K562 (cell line): ENCODE results near the gene PLA2G12B. TPM values are rescaled to one million over a fixed set of nuclear protein-coding genes. Genes with fewer than 3 reads are reported as not detected.

ENCODE experiments used
- ATAC-seq: fragments of 200-7000 bp; cut with Tn5 transposase; 3 replicates; pipeline ENCODE4 v1.9.1; 2020; ENCODE audit warnings: moderate library complexity
- BruUV-seq: library from RNA; stranded (reverse); fragments of 400-500 nt; replicated peaks from 2 replicates; lab custom pipeline; 2021; lab: Mats Ljungman, UMichigan
- CTCF ChIA-PET: fragments of 300-600 bp; formaldehyde crosslinking; extraction: SDS; loops from one replicate; lab custom pipeline; 2021; ENCODE audit warnings: low intra/inter-chr PET ratio; lab: Yijun Ruan, JAX
- POLR2A ChIA-PET: fragments of 300-600, 350-650 bp; sonication (Branson Sonifier 250); formaldehyde crosslinking; extraction: SDS; loops from one replicate; lab custom pipeline; 2021; ENCODE audit warnings: antibody characterized with exemption, inconsistent platforms; lab: Yijun Ruan, JAX
- DNase-seq, 4 experiments: peaks; one replicate each; pipeline versions ENCODE4 v3.0.0 to v3.0.0-alpha.2; 2011 to 2018; ENCODE audit warnings: low spot score in 3 of 4, mixed read lengths in 3 of 4; ENCODE audit errors: extremely low read depth in 1 of 4
- FAIRE-seq: peaks from 2 replicates; lab custom pipeline; 2011; peaks lifted over from hg19 to GRCh38; lab: Jason Lieb, UNC
- H2AFZ ChIP-seq: 2 replicates; pipeline ENCODE4 v1.6.0; 2011; ENCODE audit warnings: low read depth, low read length, control low read depth, inconsistent platforms
- H3K27ac ChIP-seq: fragments of 200-600 bp; 3 replicates; pipeline ENCODE4 v1.8.0; 2011; ENCODE audit warnings: low read depth, mild to moderate bottlenecking, control low read depth, inconsistent platforms, low read length, moderate library complexity, mixed read lengths; ENCODE audit errors: extremely low read depth
- H3K27me3 ChIP-seq, 2 experiments: fragments of 300-600 bp in 1 of 2; 2 replicates in 1 of 2; 3 replicates in 1 of 2; pipeline versions ENCODE4 v1.6.0 to v1.8.0; 2011; ENCODE audit warnings: inconsistent platforms in 2 of 2, low read length in 2 of 2, mild to moderate bottlenecking in 1 of 2, mixed read lengths in 1 of 2, moderate library complexity in 1 of 2; ENCODE audit not compliant: control insufficient read depth in 2 of 2, insufficient read depth in 2 of 2
- H3K36me3 ChIP-seq: fragments of 300-600 bp; 3 replicates; pipeline ENCODE4 v1.8.0; 2011; ENCODE audit warnings: mild to moderate bottlenecking, low read length, inconsistent platforms; ENCODE audit not compliant: control insufficient read depth, insufficient read depth
- H3K4me1 ChIP-seq, 2 experiments: fragments of 200-600 bp in 1 of 2; replicated peaks in 1 of 2; 2 replicates in 1 of 2; 3 replicates in 1 of 2; pipeline versions ENCODE4 v1.5.1 to v1.8.0; 2011; ENCODE audit warnings: inconsistent platforms in 2 of 2, low read length in 2 of 2, mild to moderate bottlenecking in 1 of 2, mixed read lengths in 1 of 2, moderate library complexity in 1 of 2; ENCODE audit not compliant: control insufficient read depth in 2 of 2, insufficient read depth in 2 of 2
- H3K4me2 ChIP-seq: 2 replicates; pipeline ENCODE4 v1.6.1; 2011; ENCODE audit warnings: low read length, control low read depth, inconsistent platforms, mixed read lengths; ENCODE audit not compliant: insufficient read depth
- H3K4me3 ChIP-seq: fragments of 200-600 bp; sonication (generic), shearing (Covaris generic); 2 replicates; pipeline ENCODE4 v1.5.1; 2016; ENCODE audit warnings: control low read depth, inconsistent platforms
- H3K79me2 ChIP-seq: fragments of 200-600 bp; 3 replicates; pipeline ENCODE4 v1.8.0; 2011; ENCODE audit warnings: low read length, inconsistent platforms; ENCODE audit not compliant: control insufficient read depth, insufficient read depth
- H3K9ac ChIP-seq, 2 experiments: 2 replicates each; pipeline versions ENCODE4 v1.6.0 to v1.6.1; 2011; ENCODE audit warnings: low read depth in 2 of 2, low read length in 2 of 2, control low read depth in 1 of 2, inconsistent platforms in 1 of 2, mild to moderate bottlenecking in 1 of 2, mixed read lengths in 1 of 2; ENCODE audit not compliant: insufficient read depth in 1 of 2
- H3K9me1 ChIP-seq: one replicate; pipeline ENCODE4 v1.6.0; 2011; ENCODE audit warnings: inconsistent platforms, mild to moderate bottlenecking, low read length, moderate library complexity; ENCODE audit not compliant: control insufficient read depth, insufficient read depth
- H3K9me3 ChIP-seq: replicated peaks from 2 replicates; pipeline ENCODE4 v1.5.1; 2011; ENCODE audit warnings: low read depth, low read length, inconsistent platforms; ENCODE audit not compliant: control insufficient read depth, insufficient read depth
- H4K20me1 ChIP-seq: replicated peaks from 2 replicates; pipeline ENCODE4 v1.6.1; 2011; ENCODE audit warnings: low read length, inconsistent platforms, mixed read lengths; ENCODE audit not compliant: control insufficient read depth, insufficient read depth
- FOXJ2 ChIP-seq: fragments of 200-800 bp; sonication (Bioruptor generic); IDR thresholded peaks from 2 replicates; pipeline ENCODE4 v1.6.1; 2016; ENCODE audit warnings: missing genetic modification characterization, missing compliant biosample characterization
- FOXK1 ChIP-seq: sonication (generic); formaldehyde crosslinking; IDR thresholded peaks from 2 replicates; pipeline ENCODE4 v1.8.0; 2022; ENCODE audit warnings: missing genetic modification reagents, mild to moderate bottlenecking, borderline replicate concordance
- HDAC8 ChIP-seq: fragments of 450-650 bp; IDR thresholded peaks from 2 replicates; pipeline ENCODE4 v1.6.1; 2016; ENCODE audit warnings: mild to moderate bottlenecking, missing genetic modification characterization, moderate library complexity, missing compliant biosample characterization
- PML ChIP-seq: IDR thresholded peaks from 2 replicates; pipeline ENCODE4 v1.6.1; 2012; ENCODE audit warnings: low read length, inconsistent platforms
- POLR2A ChIP-seq: fragments of 450-650 bp; conservative IDR thresholded peaks from 2 replicates; pipeline ENCODE4 v1.6.1; 2016
- SP2 ChIP-seq: IDR thresholded peaks from 2 replicates; pipeline ENCODE4 v1.6.1; 2011; ENCODE audit warnings: mild to moderate bottlenecking, low read depth, low read length, moderate library complexity; ENCODE audit not compliant: poor library complexity, severe bottlenecking; ENCODE audit errors: extremely low read depth
- TRIM25 ChIP-seq: fragments of 450-650 bp; IDR thresholded peaks from 2 replicates; pipeline ENCODE4 v1.7.0; 2016; ENCODE audit warnings: borderline replicate concordance
- ZBED1 ChIP-seq: IDR thresholded peaks from 2 replicates; pipeline ENCODE4 v1.6.1; 2014
- ZFPM2 ChIP-seq: fragments of 250-450 bp; sonication (Bioruptor Pico); IDR thresholded peaks from 2 replicates; pipeline ENCODE4 v1.5.1; 2022; ENCODE audit warnings: mild to moderate bottlenecking
- ZNF277 ChIP-seq: fragments of 250-450 bp; sonication (Bioruptor Pico); IDR thresholded peaks from 2 replicates; pipeline ENCODE4 v1.8.0; 2022; ENCODE audit warnings: inconsistent platforms, mild to moderate bottlenecking, moderate library complexity, borderline replicate concordance
- ZNF316 ChIP-seq: fragments of 450-650 bp; IDR thresholded peaks from 2 replicates; pipeline ENCODE4 v1.6.1; 2016
- ZNF707 ChIP-seq: fragments of 250-450 bp; sonication (Bioruptor Pico); conservative IDR thresholded peaks from 2 replicates; pipeline ENCODE4 v1.8.0; 2022; ENCODE audit warnings: inconsistent platforms, mild to moderate bottlenecking, moderate library complexity
- WGBS: fragments of 100-300 bp; shearing (Covaris generic); methylation state at CpG from one replicate; pipeline ENCODE4 v1.1.6; 2016; ENCODE audit warnings: low coverage, mixed read lengths; ENCODE audit not compliant: insufficient coverage; ENCODE audit errors: missing lambda C conversion rate; 5-methylcytosine and 5-hydroxymethylcytosine counted together
- in situ Hi-C: fragments of 300-500 bp; cut with MboI; formaldehyde crosslinking; loops from 4 replicates; pipeline ENCODE4 v1.15.0; 2018; ENCODE audit warnings: inconsistent platforms, mixed read lengths
- intact Hi-C: fragments of 100-400 bp; cut with micrococcal nuclease; formaldehyde crosslinking; loops from 2 replicates; pipeline ENCODE4 v1.14.2; 2022
- polyA plus RNA-seq, 8 experiments: library from polyadenylated mRNA; depleted of rRNA in 4 of 8; stranded (reverse) in 5 of 8; unstranded in 3 of 8; fragments of >200 nt; fragmentation: Nextera tagmentation in 2 of 8; fragmentation: Illumina TruSeq in 1 of 8; extraction: Ambion mirVana in 2 of 8; extraction: Trizol in 1 of 8; gene quantifications; 2 replicates each; pipeline versions ENCODE4 v1.2.1 to v1.2.3, GENCODE V29; 2011 to 2014; ENCODE audit warnings: inconsistent platforms in 1 of 8, missing spikeins in 1 of 8
- total RNA-seq, 7 experiments: library from RNA; depleted of rRNA in 6 of 7; stranded (reverse); fragments of >200 nt in 6 of 7; fragmentation: Illumina TruSeq in 2 of 7; extraction: Trizol in 2 of 7; gene quantifications; 2 replicates each; pipeline versions ENCODE4 v1.2.1 to v1.2.3, GENCODE V29; 2011 to 2021; ENCODE audit warnings: low replicate concordance in 1 of 7
- TF ChIP-seq, protein P1 (sequence below): fragments of 450-650 bp; IDR thresholded peaks from 2 replicates; pipeline ENCODE4 v1.6.1; 2018; ENCODE audit warnings: mild to moderate bottlenecking, low read depth; ENCODE audit not compliant: partially characterized antibody

The PLA2G12B gene
- total and polyA plus RNA-seq, 9 of the 15 experiments (the other 6 are each of a cell fraction or from before 2014, with no cell fraction given) = not detected

DNA sequence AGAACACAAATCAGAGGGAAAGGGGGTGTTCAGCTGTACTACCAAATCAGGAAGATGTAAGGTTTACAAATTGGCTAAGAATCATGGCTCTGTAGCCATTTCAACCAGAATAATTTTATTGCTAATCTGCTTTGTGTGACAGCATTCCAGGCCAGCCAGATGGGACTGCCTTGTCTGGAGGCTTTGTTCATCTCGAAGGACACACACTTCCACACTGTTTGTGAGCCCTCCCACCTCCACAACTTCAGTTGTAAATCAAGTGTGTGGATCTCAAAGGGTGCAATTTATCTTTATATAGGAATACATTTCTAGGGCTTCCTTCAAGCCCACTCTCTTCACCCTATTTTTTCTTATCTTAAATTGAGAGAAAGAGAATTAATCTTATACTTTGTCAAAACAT, 68.0 kb downstream of the PLA2G12B start:
- in situ Hi-C loops (loop anchor here (10.0 kb wide), 1 partner anchor 612 kb away; the partner anchor contains the start of gene DDIT4), intact Hi-C loops (no loop called here)
- Histone ChIP-seq H3K9me3 (no peaks in the 10 kb centered on the region), H3K27me3 (no peaks in the 10 kb centered on the region), H3K36me3 (no peaks in the 10 kb centered on the region), H3K9ac (no peak overlapping the region), H3K4me1 (peaks cover 0 to 22% of the 10 kb centered on the region in 2 experiments; a peak in 3 of 5 replicates), H3K79me2 (no peaks in the 10 kb centered on the region), H3K9me1 (no peaks in the 10 kb centered on the region), H3K4me2 (no peak overlapping the region), H3K4me3 (no peak overlapping the region), H3K27ac (no peak overlapping the region), H4K20me1 (no peaks in the 10 kb centered on the region), H2AFZ (no peak overlapping the region)
- no TSS peak for BruUV-seq
- no peak for FAIRE-seq
- ChIA-PET POLR2A (no interaction called here), CTCF (interaction anchor here (0.5 to 1.0 kb wide), 2 partner anchors 13 to 52 kb away, joined by 3 read pairs; no protein-coding TSS in a partner anchor)
- WGBS = 45% methylated on average over 1 of the region's 1 CpG
- no peak for ATAC-seq
- DNase-seq = no peak
- TF ChIP-seq FOXJ2 (tag) (no peak), ZNF707 (no peak)
- TF ChIP-seq, protein P1, sequence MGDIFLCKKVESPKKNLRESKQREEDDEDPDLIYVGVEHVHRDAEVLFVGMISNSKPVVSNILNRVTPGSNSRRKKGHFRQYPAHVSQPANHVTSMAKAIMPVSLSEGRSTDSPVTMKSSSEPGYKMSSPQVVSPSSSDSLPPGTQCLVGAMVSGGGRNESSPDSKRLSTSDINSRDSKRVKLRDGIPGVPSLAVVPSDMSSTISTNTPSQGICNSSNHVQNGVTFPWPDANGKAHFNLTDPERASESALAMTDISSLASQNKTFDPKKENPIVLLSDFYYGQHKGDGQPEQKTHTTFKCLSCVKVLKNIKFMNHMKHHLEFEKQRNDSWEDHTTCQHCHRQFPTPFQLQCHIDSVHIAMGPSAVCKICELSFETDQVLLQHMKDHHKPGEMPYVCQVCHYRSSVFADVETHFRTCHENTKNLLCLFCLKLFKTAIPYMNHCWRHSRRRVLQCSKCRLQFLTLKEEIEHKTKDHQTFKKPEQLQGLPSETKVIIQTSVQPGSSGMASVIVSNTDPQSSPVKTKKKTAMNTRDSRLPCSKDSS = no peak

DNA sequence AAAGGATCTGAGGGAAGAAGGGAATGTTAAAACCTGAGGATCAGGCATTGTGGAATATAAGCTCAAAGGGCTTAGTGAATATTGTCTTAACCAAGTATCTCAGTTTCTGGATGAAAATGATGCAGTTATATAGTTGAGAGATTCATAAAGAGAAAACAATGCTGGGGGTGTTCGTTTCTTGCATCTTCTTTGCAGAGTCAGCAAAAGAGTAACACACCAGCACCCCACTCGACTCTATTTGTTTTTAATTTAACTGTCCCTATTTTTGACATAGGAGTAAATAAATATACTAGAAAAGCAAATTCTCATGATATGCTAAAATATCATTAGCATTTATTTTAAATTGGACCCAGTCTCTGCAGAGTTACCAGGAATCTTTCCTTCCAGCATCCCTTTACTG, 68.7 kb downstream of the PLA2G12B start:
- POLR2A ChIA-PET = no interaction called here
- ATAC-seq (no peak), FAIRE-seq (no peak), DNase-seq (no peak)
- WGBS = 42% methylated on average over 2 of the region's 2 CpGs
- CTCF ChIA-PET = interaction anchor here (1.0 kb wide), 1 partner anchor 51 kb away, joined by 3 read pairs; no protein-coding TSS in a partner anchor
- no TSS peak for BruUV-seq
- Histone ChIP-seq H3K4me1 (peaks cover 0 to 22% of the 10 kb centered on the region in 2 experiments; a peak in 3 of 5 replicates), H3K9ac (no peak overlapping the region), H3K9me3 (no peaks in the 10 kb centered on the region), H3K4me2 (no peak overlapping the region), H2AFZ (no peak overlapping the region), H3K27me3 (no peaks in the 10 kb centered on the region), H3K36me3 (no peaks in the 10 kb centered on the region), H3K4me3 (no peak overlapping the region), H3K79me2 (no peaks in the 10 kb centered on the region), H4K20me1 (no peaks in the 10 kb centered on the region), H3K9me1 (no peaks in the 10 kb centered on the region), H3K27ac (no peak overlapping the region)
- in situ Hi-C loops (loop anchor here (10.0 kb wide), 1 partner anchor 611 kb away; the partner anchor contains the start of gene DDIT4), intact Hi-C loops (no loop called here)
- TF ChIP-seq ZNF277 (CRISPR knock-in tag) = no peak
- TF ChIP-seq FOXK1 (CRISPR knock-in tag) = no peak
- TF ChIP-seq SP2 = no peak
- no peak for TF ChIP-seq PML
- no peak for TF ChIP-seq POLR2A
- no peak for TF ChIP-seq TRIM25
- no peak for TF ChIP-seq HDAC8
- peak; percentile 82 for TF ChIP-seq ZNF316
- no peak for TF ChIP-seq ZFPM2 (CRISPR knock-in tag)
- no peak for TF ChIP-seq ZBED1
